ENCODE measurements around the gene KIF26B.
A peak's percentile ranks its signal among the peaks of the same experiment; 100 is the strongest.

Gene KIF26B

DNA sequence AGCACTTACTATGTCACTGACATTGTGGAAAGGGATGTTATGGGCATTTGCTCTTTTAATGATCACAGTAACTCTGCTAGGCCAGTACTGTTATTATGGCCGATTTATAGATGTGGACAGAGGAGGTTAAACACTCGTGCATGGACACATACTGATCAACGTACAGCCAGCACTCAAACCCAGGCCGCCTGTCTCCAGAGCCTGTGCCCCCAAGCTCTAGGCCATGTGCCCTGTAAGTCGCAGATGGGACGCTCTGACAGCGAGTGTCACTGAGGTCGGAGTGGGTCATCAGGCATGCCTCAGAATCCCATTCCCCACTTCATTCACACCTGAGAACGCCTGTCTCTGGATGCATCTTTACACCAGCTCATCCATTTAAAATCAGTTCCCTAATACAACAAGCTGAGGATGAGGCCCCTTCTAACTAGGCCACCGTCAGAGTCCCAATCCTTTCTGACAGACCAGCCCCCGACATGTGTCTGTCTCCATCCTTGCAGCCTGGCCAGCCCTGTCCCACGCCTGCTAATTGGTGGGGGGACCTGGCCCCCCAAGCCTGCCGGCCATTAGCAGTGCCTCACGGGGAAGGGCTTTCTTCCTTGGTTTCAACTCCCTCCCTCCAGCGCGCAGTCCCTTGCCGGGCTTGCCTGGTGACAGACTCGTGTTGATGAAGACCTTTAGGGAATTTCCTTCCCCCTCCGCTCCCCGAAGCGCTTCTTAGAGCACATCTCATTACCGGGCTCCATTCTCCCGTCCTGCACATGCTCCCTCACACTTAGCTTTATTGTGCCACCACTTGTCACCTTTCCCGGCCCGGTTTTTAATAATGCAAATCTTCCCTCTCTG is 436.8 kb downstream of the KIF26B start:
- Mint-ChIP-seq H3K4me1 (no peaks in the 10 kb centered on the region), H3K4me3 (no peak overlapping the region), H3K9me3 (peaks cover 4% of the 10 kb centered on the region), H3K36me3 (no peaks in the 10 kb centered on the region), H3K27ac (no peak overlapping the region)
- ATAC-seq (no peak), DNase-seq (ENCODE audit: low spot score in 2 of 2) (no peak)

DNA sequence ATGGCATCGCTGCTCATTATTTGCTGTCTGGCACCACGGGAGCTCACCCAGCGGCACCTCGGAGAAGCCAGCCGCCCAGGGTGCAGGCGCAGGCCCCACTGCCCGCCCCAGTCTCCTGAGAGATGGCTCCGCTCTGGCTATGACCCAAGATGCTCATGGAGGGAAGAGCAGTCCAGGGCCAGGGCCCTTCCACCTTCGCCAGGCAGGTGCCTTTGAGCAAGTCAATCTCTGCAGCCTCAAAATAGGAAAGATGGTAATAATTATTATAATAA is 437.3 kb downstream of the KIF26B start:
- no peak for DNase-seq (ENCODE audit: low spot score in 2 of 2)
- Mint-ChIP-seq H3K4me1 (no peaks in the 10 kb centered on the region), H3K36me3 (no peaks in the 10 kb centered on the region), H3K4me3 (no peak overlapping the region), H3K27ac (no peak overlapping the region), H3K9me3 (peaks cover 4% of the 10 kb centered on the region)
- no peak for ATAC-seq

DNA sequence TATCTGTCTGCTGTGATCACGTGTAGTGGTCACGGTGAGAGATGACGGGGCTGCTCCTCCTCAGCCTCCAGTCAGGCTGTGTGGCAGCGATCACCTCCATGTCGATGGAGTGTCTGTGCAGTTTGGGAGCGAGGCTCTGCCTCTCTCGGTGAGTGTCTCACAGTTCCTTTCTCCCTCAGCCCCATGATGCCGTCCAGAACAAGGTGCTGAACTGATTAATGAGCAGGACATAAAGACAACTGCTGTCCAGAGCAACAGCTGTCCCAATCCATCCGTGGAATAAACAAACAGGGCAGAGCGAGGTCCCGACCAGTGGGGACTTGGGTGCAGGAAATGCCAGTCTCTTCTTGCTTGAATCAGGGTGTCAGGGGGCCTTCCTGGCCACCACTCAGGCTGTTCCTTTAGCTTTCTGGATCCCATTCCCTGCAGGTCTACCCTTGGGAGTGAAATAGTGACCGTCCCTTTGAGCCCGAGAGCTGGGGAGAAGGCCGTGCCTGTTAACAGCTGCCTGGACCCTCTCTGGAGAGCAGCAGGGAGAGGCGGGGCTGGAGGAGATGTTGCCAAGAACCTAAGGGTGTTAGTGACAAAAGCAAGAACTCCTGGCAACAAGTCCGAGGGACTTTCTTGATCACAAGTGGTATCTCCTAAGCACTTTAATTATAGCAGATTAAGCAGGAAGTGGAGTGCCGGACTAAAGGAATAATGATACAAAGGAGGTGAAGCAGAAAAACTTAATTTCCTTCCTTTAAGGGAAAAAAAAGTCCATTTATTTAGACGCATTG is 443.9 kb downstream of the KIF26B start:
- ATAC-seq = no peak
- Mint-ChIP-seq H3K36me3 (no peaks in the 10 kb centered on the region), H3K9me3 (peaks cover 4% of the 10 kb centered on the region), H3K27ac (no peak overlapping the region), H3K4me3 (no peak overlapping the region), H3K4me1 (no peaks in the 10 kb centered on the region)
- DNase-seq (ENCODE audit: low spot score in 2 of 2) = no peak

DNA sequence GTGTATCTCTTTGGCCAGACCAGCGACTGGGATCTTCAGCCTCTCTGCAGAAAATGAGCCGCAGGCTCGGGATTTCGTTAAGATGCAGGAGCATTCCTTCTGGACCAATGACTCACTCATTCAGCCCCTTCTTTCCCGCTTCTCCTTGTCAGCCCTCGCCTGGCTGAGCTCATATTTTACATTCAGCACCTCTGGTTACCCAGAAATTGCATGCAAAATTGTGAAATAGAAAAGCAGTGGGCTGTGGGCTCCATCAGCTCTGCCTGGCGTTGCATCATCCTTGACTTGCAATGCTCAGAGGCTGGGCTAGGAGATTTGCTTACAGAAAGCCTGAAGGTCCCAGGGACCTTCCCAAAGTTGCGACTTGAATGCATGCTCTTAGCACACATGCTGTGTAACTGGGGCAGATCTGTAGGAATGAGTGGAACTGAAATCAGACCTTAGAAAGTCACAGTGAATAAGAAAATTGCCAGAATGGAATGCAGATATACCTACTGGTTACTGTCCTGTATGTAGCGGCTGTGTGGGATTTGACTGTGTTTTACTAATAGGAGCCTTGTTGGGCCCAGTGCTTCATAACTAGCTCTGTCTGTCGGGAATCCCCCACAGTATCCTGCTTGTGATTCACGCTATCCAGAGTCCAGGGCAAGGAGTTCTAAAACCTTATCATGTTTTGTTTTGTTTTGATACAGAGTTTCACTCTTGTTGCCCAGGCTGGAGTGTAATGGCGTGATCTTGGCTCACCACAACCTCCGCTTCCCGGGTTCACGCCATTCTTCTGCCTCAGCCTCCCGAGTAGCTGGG is 444.8 kb downstream of the KIF26B start:
- Mint-ChIP-seq H3K4me1 (no peaks in the 10 kb centered on the region), H3K36me3 (no peaks in the 10 kb centered on the region), H3K9me3 (peaks cover 4% of the 10 kb centered on the region), H3K4me3 (no peak overlapping the region), H3K27ac (no peak overlapping the region)
- peak; percentile 11 for ATAC-seq
- DNase-seq (ENCODE audit: low spot score in 2 of 2) = no peak

DNA sequence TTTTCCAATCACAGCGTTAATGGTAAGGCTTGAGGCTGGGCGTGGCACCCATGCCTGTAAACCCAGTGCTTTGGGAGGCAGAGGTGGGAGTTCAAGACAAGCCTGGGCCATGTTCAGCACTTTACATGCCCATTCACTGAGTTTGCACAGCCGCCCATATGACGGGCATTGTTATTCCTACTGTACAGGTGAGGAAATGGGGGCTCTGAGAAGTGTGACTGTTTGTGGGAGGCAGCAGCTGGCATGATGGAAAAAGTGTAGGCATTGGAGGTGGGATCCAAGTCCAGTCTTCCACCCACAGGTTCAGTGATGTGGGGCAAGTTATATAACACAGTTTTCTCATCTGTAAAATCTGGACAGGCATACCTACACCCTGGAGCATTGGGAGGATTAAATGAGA is 445.9 kb downstream of the KIF26B start:
- no peak overlapping the region for H3K4me3 Mint-ChIP-seq
- no peak overlapping the region for H3K27ac Mint-ChIP-seq
- peaks cover 4% of the 10 kb centered on the region for H3K9me3 Mint-ChIP-seq
- H3K4me1 Mint-ChIP-seq = no peaks in the 10 kb centered on the region
- ATAC-seq (no peak), DNase-seq (ENCODE audit: low spot score in 2 of 2) (no peak)
- H3K36me3 Mint-ChIP-seq = no peaks in the 10 kb centered on the region

DNA sequence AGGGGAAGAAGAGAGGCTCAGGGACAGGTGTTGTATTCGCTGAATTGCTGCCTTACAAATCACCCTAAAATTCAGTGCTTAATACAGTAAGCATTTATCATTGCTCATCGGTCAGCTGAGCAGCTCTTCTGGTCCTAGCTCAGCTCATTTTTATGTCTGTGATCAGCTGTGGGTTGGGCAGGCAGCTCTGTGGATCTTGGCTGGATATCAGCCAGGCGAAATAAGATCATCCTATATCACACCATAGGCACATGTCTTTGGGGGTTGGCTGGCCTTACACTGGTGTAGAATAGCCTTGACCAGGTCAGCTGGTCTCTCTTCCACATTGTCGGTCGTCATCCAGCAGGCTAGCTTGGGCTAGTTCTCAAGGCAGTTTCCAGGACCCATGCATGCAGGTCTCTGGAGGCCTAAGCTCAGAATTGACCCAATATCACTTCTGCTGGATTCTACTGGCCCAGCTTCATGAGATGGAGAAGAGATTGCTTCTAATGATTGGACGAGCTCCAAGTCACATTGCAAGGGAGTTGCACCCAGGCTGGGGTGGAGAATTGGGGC is 448.6 kb downstream of the KIF26B start:
- no peaks in the 10 kb centered on the region for H3K9me3 Mint-ChIP-seq
- ATAC-seq (no peak), DNase-seq (ENCODE audit: low spot score in 2 of 2) (no peak)
- H3K4me1 Mint-ChIP-seq = no peaks in the 10 kb centered on the region
- H3K4me3 Mint-ChIP-seq = no peak overlapping the region
- H3K36me3 Mint-ChIP-seq = no peaks in the 10 kb centered on the region
- no peak overlapping the region for H3K27ac Mint-ChIP-seq

DNA sequence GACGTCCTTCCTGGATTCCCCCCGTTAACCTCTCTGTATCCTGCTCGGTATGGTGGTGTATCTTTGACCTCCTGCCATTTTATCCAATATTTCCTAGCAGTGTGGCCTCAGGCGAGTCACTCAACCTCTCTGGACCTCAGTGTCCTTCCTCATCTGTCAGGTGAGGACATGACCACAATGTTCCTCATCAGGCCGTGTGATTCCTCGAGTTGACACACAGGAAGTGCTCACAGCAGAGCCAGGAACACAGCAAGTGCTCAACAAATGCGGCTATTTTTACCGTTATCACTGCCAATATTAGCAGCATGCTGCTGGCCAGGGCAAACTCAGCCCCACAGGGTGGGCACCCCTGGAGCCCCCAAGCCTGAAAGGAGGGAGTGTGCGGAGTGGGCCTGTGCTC is 450.2 kb downstream of the KIF26B start:
- H3K36me3 Mint-ChIP-seq = no peaks in the 10 kb centered on the region
- no peak overlapping the region for H3K27ac Mint-ChIP-seq
- H3K4me3 Mint-ChIP-seq = no peak overlapping the region
- ATAC-seq (no peak), DNase-seq (ENCODE audit: low spot score in 2 of 2) (no peak)
- no peaks in the 10 kb centered on the region for H3K4me1 Mint-ChIP-seq
- H3K9me3 Mint-ChIP-seq = no peaks in the 10 kb centered on the region

DNA sequence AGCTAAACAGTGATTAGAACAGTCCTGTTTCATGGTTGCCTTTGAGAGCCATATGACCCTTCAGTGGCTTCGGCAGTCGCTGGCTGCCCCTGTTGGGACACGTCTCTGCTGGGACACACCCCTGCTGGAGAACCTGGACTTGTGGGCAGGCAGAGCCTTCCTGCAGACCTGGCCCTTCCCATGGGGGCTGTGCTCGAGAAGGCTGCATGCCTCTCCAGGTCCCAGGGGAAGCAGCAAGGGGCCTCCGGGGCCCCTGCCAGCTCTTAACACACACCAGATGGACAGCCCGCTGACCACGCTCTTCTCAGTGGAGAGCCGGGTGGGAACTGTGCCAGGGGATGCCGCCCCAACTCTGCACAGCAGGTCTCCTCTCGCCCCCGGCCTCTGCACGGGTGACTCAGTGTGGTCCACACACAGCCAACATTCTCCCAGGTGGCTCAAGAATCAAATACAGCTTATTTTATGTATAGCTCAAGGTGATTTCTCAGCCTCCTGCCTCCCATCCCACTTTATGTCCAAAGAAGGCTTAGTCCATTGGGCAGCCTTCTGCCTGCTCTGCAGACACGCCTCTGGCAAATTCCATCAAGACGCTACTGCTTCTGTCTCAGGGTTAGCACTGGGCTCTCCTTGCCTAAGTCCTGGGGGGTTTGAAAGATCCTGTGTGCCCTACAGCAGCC is 450.8 kb downstream of the KIF26B start:
- Mint-ChIP-seq H3K9me3 (no peaks in the 10 kb centered on the region), H3K4me1 (no peaks in the 10 kb centered on the region), H3K36me3 (no peaks in the 10 kb centered on the region), H3K4me3 (no peak overlapping the region), H3K27ac (no peak overlapping the region)
- DNase-seq (ENCODE audit: low spot score in 2 of 2) (no peak), ATAC-seq (no peak)

DNA sequence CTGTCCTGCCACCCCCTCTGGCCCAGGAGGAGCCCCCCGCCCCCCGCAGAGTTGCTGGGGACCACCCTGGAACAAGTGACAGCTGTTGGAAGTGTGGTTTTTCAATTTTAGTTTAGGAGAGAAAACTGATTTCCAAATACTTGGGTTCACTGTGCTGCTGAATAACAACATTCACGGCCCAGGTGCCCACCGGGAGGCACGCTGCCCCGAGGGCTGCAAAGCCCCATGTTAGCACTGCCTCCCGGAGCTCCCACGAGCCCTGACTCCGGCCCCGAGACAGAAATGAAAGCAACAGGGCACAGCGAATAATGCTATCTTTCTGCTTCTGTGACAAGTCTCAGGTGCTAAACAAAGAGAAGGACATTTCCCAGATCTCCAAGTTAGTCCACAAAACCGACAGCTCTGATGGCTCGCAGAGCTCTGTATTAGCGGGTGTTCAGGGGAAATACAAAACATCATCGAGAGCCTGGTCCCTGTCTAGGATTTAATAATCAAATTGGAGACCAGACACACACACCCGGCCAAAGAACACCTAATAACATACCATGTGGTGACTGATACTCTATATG is 451.5 kb downstream of the KIF26B start:
- Mint-ChIP-seq H3K36me3 (no peaks in the 10 kb centered on the region), H3K9me3 (no peaks in the 10 kb centered on the region), H3K4me3 (no peak overlapping the region), H3K27ac (no peak overlapping the region), H3K4me1 (no peaks in the 10 kb centered on the region)
- ATAC-seq (no peak), DNase-seq (ENCODE audit: low spot score in 2 of 2) (no peak)

DNA sequence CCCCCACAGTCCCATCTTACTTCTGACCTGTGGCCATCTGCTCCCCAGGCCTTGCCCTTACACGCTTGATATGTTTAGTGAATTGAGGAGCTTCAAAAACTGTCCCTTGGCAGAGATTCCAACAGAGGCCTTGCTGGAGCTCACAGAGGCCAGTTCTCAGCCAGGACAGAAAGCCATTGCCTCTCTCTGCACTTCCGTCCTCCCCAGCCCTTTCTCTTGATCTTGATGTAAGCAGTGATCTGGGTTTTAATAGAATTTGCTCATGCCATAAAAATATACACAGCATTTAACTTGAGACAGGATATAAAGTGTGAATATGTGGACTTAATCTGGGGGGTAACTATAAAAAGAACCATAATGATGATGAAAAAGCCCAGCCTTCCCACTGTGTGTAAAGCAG is 453.5 kb downstream of the KIF26B start:
- no peak overlapping the region for H3K27ac Mint-ChIP-seq
- ATAC-seq = no peak
- H3K36me3 Mint-ChIP-seq = no peaks in the 10 kb centered on the region
- no peaks in the 10 kb centered on the region for H3K9me3 Mint-ChIP-seq
- no peak overlapping the region for H3K4me3 Mint-ChIP-seq
- no peaks in the 10 kb centered on the region for H3K4me1 Mint-ChIP-seq
- DNase-seq (ENCODE audit: low spot score in 2 of 2) = no peak

DNA sequence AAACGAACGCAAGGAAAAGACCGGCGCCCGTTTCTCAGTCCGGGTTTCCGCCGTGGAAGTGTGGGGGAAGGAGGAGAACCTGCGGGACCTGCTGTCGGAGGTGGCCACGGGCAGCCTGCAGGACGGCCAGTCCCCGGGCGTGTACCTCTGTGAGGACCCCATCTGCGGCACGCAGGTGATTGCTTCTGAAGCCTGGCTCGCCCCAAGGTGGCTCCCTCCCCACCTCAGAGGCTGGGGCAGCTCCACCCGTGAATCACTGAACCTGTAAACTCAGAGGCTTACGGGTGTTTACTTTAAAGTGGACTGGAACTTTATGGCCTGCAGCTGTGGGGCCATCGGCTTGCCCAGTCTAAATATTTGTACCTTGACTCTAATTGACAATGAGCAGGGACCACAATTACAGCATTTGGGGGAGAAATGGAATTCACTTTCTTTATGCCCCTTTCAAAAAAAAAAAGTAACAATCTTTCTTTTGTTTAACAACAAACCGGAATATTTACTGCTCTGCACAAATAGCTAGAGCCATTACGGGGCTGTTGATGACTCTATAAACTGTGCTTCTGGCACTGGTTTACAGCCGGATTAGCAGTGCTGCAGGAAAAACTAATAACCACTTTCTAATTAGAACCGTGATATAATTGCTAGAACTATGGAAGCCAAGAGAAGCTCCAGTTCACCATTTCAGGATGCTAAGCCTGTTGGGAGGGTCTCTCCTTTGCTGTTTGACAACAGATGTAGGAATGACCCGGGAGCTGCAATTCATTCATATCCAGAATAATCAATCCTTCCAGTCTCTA is 454.8 kb downstream of the KIF26B start:
- DNase-seq (ENCODE audit: low spot score in 2 of 2) (no peak), ATAC-seq (no peak)
- H3K36me3 Mint-ChIP-seq = no peaks in the 10 kb centered on the region
- no peak overlapping the region for H3K4me3 Mint-ChIP-seq
- no peak overlapping the region for H3K27ac Mint-ChIP-seq
- no peaks in the 10 kb centered on the region for H3K9me3 Mint-ChIP-seq
- no peaks in the 10 kb centered on the region for H3K4me1 Mint-ChIP-seq

DNA sequence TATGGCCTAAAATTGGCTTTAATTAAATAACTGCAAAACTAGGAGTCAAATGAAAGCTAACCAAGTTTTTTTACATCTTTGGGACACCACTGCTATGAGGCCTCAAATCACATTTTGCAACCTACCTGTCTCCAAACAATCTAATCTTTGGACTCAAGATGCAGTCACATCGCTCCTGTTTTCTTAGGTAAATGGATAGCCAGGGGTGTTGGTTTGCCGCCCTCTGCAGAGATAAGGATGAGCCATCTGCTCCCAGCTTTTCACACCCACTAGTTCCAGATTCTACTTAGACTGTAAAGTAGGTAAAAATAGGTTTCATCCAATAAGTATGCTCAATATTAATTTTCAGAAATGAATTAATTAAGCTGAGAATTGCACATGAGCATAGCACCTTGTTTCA is 456.5 kb downstream of the KIF26B start:
- H3K27ac Mint-ChIP-seq = no peak overlapping the region

DNA sequence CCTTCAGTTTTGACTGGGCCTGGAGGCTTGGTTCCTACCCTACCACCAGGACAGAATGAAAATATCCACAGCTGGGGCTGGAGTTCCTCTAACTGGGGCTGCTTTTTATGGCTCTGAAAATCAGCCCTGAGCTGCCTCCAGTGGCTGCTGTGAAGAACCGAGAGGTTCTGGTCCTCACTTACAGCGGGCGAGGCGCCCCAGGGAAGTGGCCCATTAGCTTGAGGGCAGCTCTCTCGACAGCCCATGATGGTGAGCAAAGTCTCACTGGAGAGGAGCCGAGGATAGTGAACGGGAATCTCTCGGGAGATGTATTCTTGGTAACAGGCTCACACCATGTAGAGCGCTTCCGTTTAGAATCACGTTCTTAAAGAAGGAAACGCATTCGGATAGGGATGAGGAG is 459.7 kb downstream of the KIF26B start:
- Mint-ChIP-seq H3K4me3 (no peak overlapping the region), H3K36me3 (no peaks in the 10 kb centered on the region), H3K4me1 (no peaks in the 10 kb centered on the region), H3K27ac (no peak overlapping the region), H3K9me3 (peaks cover 2% of the 10 kb centered on the region)
- ATAC-seq (no peak), DNase-seq (ENCODE audit: low spot score in 2 of 2) (no peak)

More for the DNA sequence above, 456.5 kb downstream of the KIF26B start:
- DNase-seq (ENCODE audit: low spot score in 2 of 2) = no peak
- Mint-ChIP-seq H3K9me3 (no peaks in the 10 kb centered on the region), H3K4me3 (no peak overlapping the region), H3K36me3 (no peaks in the 10 kb centered on the region), H3K4me1 (no peaks in the 10 kb centered on the region)
- no peak for ATAC-seq

DNA sequence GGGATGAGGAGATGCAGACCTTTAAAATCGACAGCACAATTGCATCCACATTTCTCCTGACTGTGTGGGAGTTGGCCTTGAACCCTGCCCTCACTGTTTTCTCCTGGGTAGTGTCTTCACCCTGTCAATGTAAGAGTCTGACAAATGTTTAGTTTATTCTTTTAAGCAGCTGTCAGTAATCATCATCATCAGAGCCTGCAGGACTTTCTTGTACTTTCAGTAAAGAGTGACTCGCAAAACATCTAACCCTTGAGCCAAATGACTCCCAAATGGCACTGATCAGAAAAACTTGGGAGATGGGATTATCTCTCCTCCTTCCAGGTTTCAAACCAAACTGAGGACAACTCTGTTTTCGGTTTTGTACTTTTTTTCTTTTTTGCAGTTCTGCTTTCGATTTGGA is 460.2 kb downstream of the KIF26B start:
- Mint-ChIP-seq H3K9me3 (peaks cover 2% of the 10 kb centered on the region), H3K4me1 (no peaks in the 10 kb centered on the region), H3K36me3 (no peaks in the 10 kb centered on the region), H3K27ac (no peak overlapping the region), H3K4me3 (no peak overlapping the region)
- ATAC-seq (no peak), DNase-seq (ENCODE audit: low spot score in 2 of 2) (no peak)
